ENCODE results near the gene SMG6. TPM values are rescaled to one million over a fixed set of nuclear protein-coding genes. Genes with fewer than 3 reads are reported as not detected.
"Not testable (repeated sequence)": the region's sequence is repeated elsewhere in the genome, so short reads cannot be mapped to it uniquely, and the experiment has no call there.

Gene SMG6
- total RNA-seq, 6 experiments from 2014 or later: 7.4 to 10.4 (median 8.9) TPM

- Histone ChIP-seq H3K9me3 (no peaks in the 10 kb centered on the region), H3K36me3 (no peaks in the 10 kb centered on the region), H3K27ac (no peak overlapping the region), H3K4me3 (no peak overlapping the region), H3K27me3 (no peaks in the 10 kb centered on the region), H3K4me1 (peaks cover 0 to 21% (median 7%) of the 10 kb centered on the region in 4 donors)
- DNase-seq (no peak), ATAC-seq (peak in 2 of 4 donors; percentile 30 to 35)
- no peak for TF ChIP-seq POLR2A (IDR thresholded peaks at IDR 0.05)
- TF ChIP-seq CTCF (IDR thresholded peaks at IDR 0.05): no peak
- no CpG with 5 or more reads among the region's 1 CpG for WGBS (ENCODE audit: insufficient coverage, low coverage, low lambda C conversion rate, missing lambda C conversion rate)
- intact Hi-C loops (cut with DNase I): no loop called here
Measured at GRCh38 chr17:2013994-2014317, 289.6 kb downstream of the SMG6 start.

GRCh38 chr17:2013220-2013993 is 290.2 kb downstream of the SMG6 start:
- H3K27ac ChIP-seq; H3K27me3 ChIP-seq; ATAC-seq; H3K36me3 ChIP-seq; DNase-seq; H3K4me3 ChIP-seq; H3K9me3 ChIP-seq; intact Hi-C loops (cut with DNase I): not testable (repeated sequence)
- whole genome bisulfite sequencing (ENCODE audit: insufficient coverage, low coverage, low lambda C conversion rate, missing lambda C conversion rate): 100% methylated on average over 1 of the region's 6 CpGs
- peaks cover 0 to 21% (median 7%) of the 10 kb centered on the region in 4 donors for H3K4me1 ChIP-seq

- DNase-seq: no peak
- 97% methylated on average over 3 of the region's 4 CpGs for WGBS (ENCODE audit: insufficient coverage, low coverage, low lambda C conversion rate, missing lambda C conversion rate)
- intact Hi-C loops (cut with DNase I): no loop called here
Measured at GRCh38 chr17:2012499-2012898, 291.1 kb downstream of the SMG6 start.

GRCh38 chr17:2011411-2012371 is 291.9 kb downstream of the SMG6 start:
- WGBS (ENCODE audit: insufficient coverage, low coverage, low lambda C conversion rate, missing lambda C conversion rate): 31% methylated on average over 20 of the region's 24 CpGs
- DNase-seq (peak; percentile 67 to 83 (median 83)), ATAC-seq (peak; percentile 79 to 84 (median 83))
- TF ChIP-seq POLR2A (IDR thresholded peaks at IDR 0.05) (no peak), CTCF (IDR thresholded peaks at IDR 0.05) (no peak)
- peak overlapping the region in 2 of 3 donors; percentile 30 to 36 for H3K27ac ChIP-seq
- intact Hi-C loops (cut with DNase I): no loop called here
- H3K36me3 ChIP-seq: no peaks in the 10 kb centered on the region
- peaks cover 0 to 32% (median 12%) of the 10 kb centered on the region in 4 donors for H3K4me1 ChIP-seq
- H3K27me3 ChIP-seq: no peaks in the 10 kb centered on the region
- H3K4me3 ChIP-seq: peak overlapping the region in 1 of 3 donors; percentile 17
- no peaks in the 10 kb centered on the region for H3K9me3 ChIP-seq

More at GRCh38 chr17:2012499-2012898, 291.1 kb downstream of the SMG6 start:
- Histone ChIP-seq H3K36me3 (no peaks in the 10 kb centered on the region), H3K27ac (peak overlapping the region in 1 of 3 donors; percentile 30), H3K4me3 (no peak overlapping the region), H3K27me3 (no peaks in the 10 kb centered on the region), H3K9me3 (no peaks in the 10 kb centered on the region), H3K4me1 (peaks cover 0 to 26% (median 9%) of the 10 kb centered on the region in 4 donors)
- TF ChIP-seq CTCF (IDR thresholded peaks at IDR 0.05) (no peak), POLR2A (IDR thresholded peaks at IDR 0.05) (no peak)
- ATAC-seq: no peak

MicroRNAs within 50 kb of the gene (microRNA counts, 767-probe panel; counts per million panel counts)
- microRNA hsa-miR-132-3p: 7,824 counts per million, percentile 26 among the panel's probes with 10 or more counts
- microRNA hsa-miR-212-3p: 237 counts per million

Small RNA genes lying within 50 kb of the gene (microRNA-seq; reads per million reads assigned to microRNA genes)
- gene MIR132: 305 to 452 reads per million in 2 donors
- 12.9 to 15.9 reads per million in 2 donors for gene MIR212

Small RNA genes lying within 50 kb of the gene (small RNA-seq; reads per million reads assigned to genes)
- gene AC090617.6: 0 reads per million in 2 experiments
- 0 reads per million in 2 experiments for gene AC090617.7
- gene AC090617.8: 0 reads per million in 2 experiments
- 0 reads per million in 2 experiments for gene AC090617.9
- 3.3 to 9.1 reads per million in 2 experiments for gene MIR132
- gene MIR212: 1.7 to 3.2 reads per million in 2 experiments
- 0 reads per million in 2 experiments for gene OVCA2
- 0 reads per million in 2 experiments for gene RN7SL624P
- gene SNORD91A: 6,488 to 7,046 reads per million in 2 experiments
- gene SNORD91B: 456 to 594 reads per million in 2 experiments

Other genes with a start within 250 kb of the SMG6 start
- gene HIC1, start 248.7 kb downstream of the SMG6 start, total RNA-seq: 10 to 100 TPM in 2 of 6 experiments, 1 to 10 TPM in 4; 4.7 to 14.8 (median 6.1) TPM
- 10 to 100 TPM in 1 of 6 experiments, 1 to 10 TPM in 5; 2.7 to 10.9 (median 5.9) TPM for gene SRR, start 165 bp upstream of the SMG6 start, total RNA-seq
- 10 to 100 TPM in 5 of 6 experiments, 1 to 10 TPM in 1; 9.7 to 26.2 (median 13.1) TPM for gene TSR1, start 32.7 kb upstream of the SMG6 start, total RNA-seq
- 10 to 100 TPM in 4 of 6 experiments, 1 to 10 TPM in 2; 6.0 to 17.2 (median 13.2) TPM for gene SGSM2, start 33.7 kb upstream of the SMG6 start, total RNA-seq
- gene MNT, start 97.3 kb upstream of the SMG6 start, total RNA-seq: 10 to 100 TPM in 2 of 6 experiments, 1 to 10 TPM in 4; 3.3 to 12.6 (median 7.0) TPM
- 10 to 100 TPM in 1 of 6 experiments, 1 to 10 TPM in 5; 8.4 to 12.1 (median 9.3) TPM for gene METTL16, start 208.1 kb upstream of the SMG6 start, total RNA-seq